ENCODE results near the gene NTM.

The NTM gene

DNA sequence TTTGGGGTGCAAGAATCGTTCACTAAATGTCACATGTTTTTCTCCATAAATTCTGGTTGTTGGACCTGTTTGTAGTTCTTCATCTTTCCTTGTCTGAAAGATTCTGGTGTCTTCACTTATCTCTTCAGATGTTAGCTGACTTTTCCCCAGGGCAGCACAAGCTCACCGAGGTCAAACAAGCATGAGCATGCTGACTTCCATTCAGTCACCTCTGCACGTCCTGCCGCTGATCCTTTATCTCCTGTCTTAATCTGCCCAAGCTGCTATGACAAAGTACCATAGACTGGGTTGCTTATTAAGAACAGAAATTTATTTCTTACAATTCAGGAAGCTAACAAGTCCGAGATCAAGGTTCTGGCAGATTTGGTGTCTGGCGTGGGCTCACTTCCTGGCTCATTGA lies 800.6 kb downstream of the NTM start:
- no peak for DNase-seq (ENCODE audit: low read depth in 3 of 3, low spot score in 1 of 3)

GRCh38 chr11:132174362-132175255 lies 804.2 kb downstream of the NTM start:
- no peak for DNase-seq (ENCODE audit: low read depth in 3 of 3, low spot score in 1 of 3)

GRCh38 chr11:132177106-132177505 lies 806.7 kb downstream of the NTM start:
- no peak for DNase-seq (ENCODE audit: low read depth in 3 of 3, low spot score in 1 of 3)

GRCh38 chr11:132184079-132184478 lies 813.7 kb downstream of the NTM start:
- DNase-seq (ENCODE audit: low read depth in 3 of 3, low spot score in 1 of 3) = no peak

GRCh38 chr11:132185726-132186592 lies 815.5 kb downstream of the NTM start:
- DNase-seq (ENCODE audit: low read depth in 3 of 3, low spot score in 1 of 3) = no peak

GRCh38 chr11:132186699-132187098 lies 816.3 kb downstream of the NTM start:
- no peak for DNase-seq (ENCODE audit: low read depth in 3 of 3, low spot score in 1 of 3)

- no peak for DNase-seq (ENCODE audit: low read depth in 3 of 3, low spot score in 1 of 3)
These were observed 817.0 kb downstream of the NTM start for GRCh38 chr11:132187386-132187785.

DNA sequence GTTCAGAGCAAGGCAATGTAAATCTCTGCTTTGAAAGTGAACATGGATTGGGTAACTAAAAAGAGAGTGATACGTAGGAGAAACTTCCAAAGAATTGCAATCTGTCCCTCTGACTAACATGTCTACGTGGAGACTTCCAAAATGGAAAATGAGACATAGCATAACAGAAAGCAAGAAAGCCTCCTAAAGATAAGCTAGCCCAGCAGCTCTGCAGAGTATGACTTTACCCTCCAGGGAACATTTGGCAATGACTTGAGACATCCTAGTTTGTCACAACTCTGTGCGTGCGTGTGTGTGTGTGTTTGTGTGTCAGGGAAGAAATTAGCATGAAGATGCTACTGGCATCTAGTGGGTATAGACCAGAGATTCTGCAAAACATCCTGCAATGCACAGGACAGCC lies 817.4 kb downstream of the NTM start:
- no peak for DNase-seq (ENCODE audit: low read depth in 3 of 3, low spot score in 1 of 3)

- no peak for DNase-seq (ENCODE audit: low read depth in 3 of 3, low spot score in 1 of 3)
These were observed 826.5 kb downstream of the NTM start for GRCh38 chr11:132196928-132197327.

DNA sequence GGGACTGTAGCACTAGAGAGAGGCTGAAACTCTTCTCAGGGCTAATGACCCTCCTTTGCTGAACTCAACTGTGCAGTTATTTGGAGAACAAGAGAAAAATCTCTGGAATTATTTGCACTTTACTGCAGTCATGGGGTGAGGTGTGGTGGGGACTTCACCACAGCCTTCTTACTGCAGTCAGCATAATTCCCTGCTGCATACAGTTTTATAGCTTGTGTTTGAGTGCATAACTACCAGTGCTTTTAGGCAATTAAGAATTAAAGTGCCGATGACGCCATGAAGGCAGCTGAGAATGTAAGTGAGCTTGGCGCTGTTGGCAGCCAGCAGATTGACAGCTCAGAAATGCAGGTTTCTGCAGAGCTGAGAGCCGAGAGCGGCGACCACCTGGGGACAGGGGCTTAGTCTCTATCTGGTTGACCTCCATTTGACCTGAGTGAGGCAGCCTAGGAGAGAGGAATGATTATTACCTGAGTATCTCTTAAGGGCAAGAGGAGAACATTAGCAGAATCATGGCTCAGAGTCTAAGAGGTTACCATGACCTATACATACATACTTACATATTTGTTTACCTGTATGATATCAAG lies 830.0 kb downstream of the NTM start:
- DNase-seq (ENCODE audit: low read depth in 3 of 3, low spot score in 1 of 3) = no peak

DNA sequence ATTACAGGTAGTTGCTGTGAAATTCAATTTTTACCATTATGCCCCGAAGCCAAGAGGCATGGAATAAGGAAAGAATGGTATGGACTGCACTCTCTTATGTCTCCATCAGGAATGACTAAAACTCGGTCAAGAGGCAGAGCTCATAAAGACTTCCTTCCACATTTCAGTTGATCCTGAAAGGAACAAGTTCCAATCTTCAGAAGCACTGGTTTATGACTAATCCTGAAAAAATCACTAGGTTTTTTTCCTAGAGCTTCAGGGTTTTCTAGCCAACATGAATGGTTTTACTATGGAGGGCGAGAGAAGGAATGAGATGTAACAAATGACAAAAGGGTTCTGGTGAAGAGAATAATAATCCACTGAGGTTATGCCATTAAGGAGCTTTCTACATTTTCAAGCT lies 832.2 kb downstream of the NTM start:
- DNase-seq (ENCODE audit: low read depth in 3 of 3, low spot score in 1 of 3) = no peak

- DNase-seq (ENCODE audit: low read depth in 3 of 3, low spot score in 1 of 3) = no peak
These were observed 834.6 kb downstream of the NTM start for GRCh38 chr11:132205006-132205405.

DNA sequence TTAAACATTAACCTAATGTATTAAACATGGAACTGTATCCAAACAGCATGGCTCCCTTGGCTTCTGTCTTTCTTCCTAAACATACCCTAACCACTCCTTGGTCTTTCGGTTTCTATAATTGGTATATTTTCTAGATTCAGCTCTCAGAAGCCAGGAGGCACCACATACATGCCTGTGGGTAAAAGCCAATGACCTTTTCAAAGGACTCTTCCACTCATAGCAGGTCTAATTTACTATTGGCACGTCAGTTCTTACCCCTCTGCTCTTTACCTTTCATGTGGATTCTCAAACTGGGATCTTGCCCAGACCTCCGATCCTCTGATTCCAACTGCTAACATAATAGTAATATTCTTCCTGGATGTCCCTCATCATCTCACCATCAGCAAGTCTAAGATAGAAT lies 835.1 kb downstream of the NTM start:
- DNase-seq (ENCODE audit: low read depth in 3 of 3, low spot score in 1 of 3) = no peak

GRCh38 chr11:132206993-132207392 lies 836.6 kb downstream of the NTM start:
- no peak for DNase-seq (ENCODE audit: low read depth in 3 of 3, low spot score in 1 of 3)

DNA sequence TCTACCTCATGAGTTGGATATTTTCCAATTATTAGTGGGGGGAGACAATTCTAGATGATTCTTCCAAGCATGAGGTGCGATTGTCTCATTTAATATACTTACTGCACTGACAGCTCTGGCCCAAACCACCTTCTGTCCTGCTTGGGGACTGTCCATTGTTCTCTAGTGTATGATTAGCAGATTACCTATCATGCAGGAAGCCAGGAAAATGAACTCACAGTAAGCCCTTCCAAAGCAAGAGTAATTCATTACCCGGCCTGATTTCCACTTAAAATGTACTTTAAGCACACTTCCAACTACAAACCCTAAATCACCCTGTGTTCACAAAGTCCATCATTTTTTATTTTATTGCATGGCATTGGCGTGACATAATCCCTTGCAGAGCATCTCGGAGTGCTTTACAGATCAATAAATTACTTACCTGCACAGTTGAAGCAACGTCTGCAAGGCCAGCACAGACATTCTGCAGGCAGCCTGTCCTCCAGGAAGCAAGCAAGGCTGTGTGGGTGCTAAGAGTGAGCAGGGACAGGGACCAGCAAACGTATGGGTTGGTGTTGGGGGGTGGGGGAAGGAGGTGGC lies 838.2 kb downstream of the NTM start:
- DNase-seq (ENCODE audit: low read depth in 3 of 3, low spot score in 1 of 3) = no peak

GRCh38 chr11:132211479-132211878 lies 841.1 kb downstream of the NTM start:
- no peak for DNase-seq (ENCODE audit: low read depth in 3 of 3, low spot score in 1 of 3)

- DNase-seq (ENCODE audit: low read depth in 3 of 3, low spot score in 1 of 3) = no peak
These were observed 847.4 kb downstream of the NTM start for GRCh38 chr11:132217856-132218255.

DNA sequence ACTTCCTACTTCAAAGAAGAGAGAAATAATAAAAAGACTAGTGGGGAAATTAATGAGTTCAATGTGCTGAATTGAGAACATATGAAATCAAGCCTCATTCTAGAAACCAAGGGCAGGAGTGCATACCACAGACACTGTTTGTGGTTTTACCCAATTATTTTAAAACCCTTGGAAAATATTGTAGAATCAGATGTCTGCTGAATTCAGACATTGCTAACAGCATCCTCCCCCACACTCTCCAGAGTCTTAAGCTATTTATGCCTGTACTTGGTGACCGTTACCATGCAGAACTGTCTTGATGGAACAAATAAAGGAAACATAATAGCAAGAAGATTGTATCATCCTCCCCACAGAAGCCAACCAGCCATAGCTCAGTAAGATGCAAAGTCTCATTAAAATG lies 850.1 kb downstream of the NTM start:
- no peak for DNase-seq (ENCODE audit: low read depth in 3 of 3, low spot score in 1 of 3)

GRCh38 chr11:132222345-132222744 lies 851.9 kb downstream of the NTM start:
- no peak for DNase-seq (ENCODE audit: low read depth in 3 of 3, low spot score in 1 of 3)

DNA sequence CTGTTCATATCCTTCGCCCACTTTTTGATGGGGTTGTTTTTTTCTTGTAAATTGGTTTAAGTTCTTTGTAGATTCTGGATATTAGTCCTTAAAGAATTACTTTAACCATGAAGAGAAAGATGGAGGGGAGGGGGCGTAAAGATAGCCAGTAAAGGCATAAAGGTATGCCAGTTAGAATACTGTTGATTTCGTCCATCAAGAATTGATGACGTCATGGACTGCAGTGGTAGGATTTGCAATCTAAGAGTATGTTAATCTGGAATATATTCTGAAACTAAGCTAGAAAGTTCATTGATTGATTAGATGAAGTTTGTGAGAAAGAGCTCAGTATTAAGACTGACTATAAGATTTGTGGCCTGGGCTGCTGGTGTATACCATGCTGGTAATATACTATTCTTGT lies 856.1 kb downstream of the NTM start:
- no peak for DNase-seq (ENCODE audit: low read depth in 3 of 3, low spot score in 1 of 3)

GRCh38 chr11:132228746-132229325 lies 858.4 kb downstream of the NTM start:
- DNase-seq (ENCODE audit: low read depth in 3 of 3, low spot score in 1 of 3) = no peak
